Vagina (tissue), 2 donors: ENCODE results near the gene GALM. TPM values are rescaled to one million over a fixed set of nuclear protein-coding genes. Genes with fewer than 3 reads are reported as not detected.
A peak's percentile ranks its signal among the peaks of the same experiment; 100 is the strongest.

ENCODE experiments used
- DNase-seq, 2 donors: peaks; one replicate each; pipeline ENCODE4 v3.0.0-alpha.2; 2017; ENCODE audit errors: extremely low spot score in 2 of 2
- H3K27ac ChIP-seq: fragments of 200-600 bp; sonication (generic); one replicate; pipeline ENCODE4 v1.5.1; 2019
- H3K27me3 ChIP-seq: fragments of 200-600 bp; sonication (generic); one replicate; pipeline ENCODE4 v1.5.1; 2019
- H3K36me3 ChIP-seq, 2 donors: fragments of 200-600 bp; sonication (generic); one replicate each; pipeline ENCODE4 v1.5.1; 2017 to 2019
- H3K4me1 ChIP-seq: fragments of 200-600 bp; sonication (generic); one replicate; pipeline ENCODE4 v1.5.1; 2019
- H3K4me3 ChIP-seq, 2 donors: fragments of 200-600 bp; sonication (generic); 1 replicate in 1 of 2; 2 replicates in 1 of 2; pipeline ENCODE4 v1.5.1; 2016 to 2019
- H3K9me3 ChIP-seq: fragments of 200-600 bp; sonication (generic); one replicate; pipeline ENCODE4 v1.5.1; 2019
- CTCF ChIP-seq, 3 experiments: fragments of 450-650 bp in 2 of 3; fragments of 200-600 bp in 1 of 3; sonication (generic) in 1 of 3; IDR thresholded peaks; one replicate each; pipeline ENCODE4 v1.5.1; 2017 to 2019; ENCODE audit warnings: antibody characterized with exemption in 3 of 3, mild to moderate bottlenecking in 2 of 3, moderate library complexity in 2 of 3
- POLR2A ChIP-seq, 2 donors: fragments of 450-650 bp; IDR thresholded peaks; one replicate each; pipeline ENCODE4 v1.6.1; 2017; ENCODE audit warnings: antibody characterized with exemption in 2 of 2, mild to moderate bottlenecking in 2 of 2, moderate library complexity in 2 of 2
- POLR2AphosphoS5 ChIP-seq, 2 donors: sonication (generic); formaldehyde crosslinking; IDR thresholded peaks; one replicate each; pipeline ENCODE4 v1.9.0; 2017; ENCODE audit warnings: antibody characterized with exemption in 2 of 2, mild to moderate bottlenecking in 2 of 2, low read depth in 1 of 2; ENCODE audit not compliant: insufficient read depth in 1 of 2
- intact Hi-C: fragments of 100-400 bp; cut with DNase I; formaldehyde crosslinking; loops from one replicate; pipeline ENCODE4 v1.15.1; 2023
- total RNA-seq: library from RNA; depleted of rRNA; stranded (reverse); fragments of >200 nt; gene quantifications from one replicate; pipeline ENCODE4 v1.2.3, GENCODE V29; 2016

GALM gene
- total RNA-seq, 1 donor from 2014 or later = 16.9 TPM

GRCh38 chr2:38740851-38741731 lies 75.2 kb downstream of the GALM start:
- TF ChIP-seq CTCF (IDR thresholded peaks at IDR 0.05) (peak in 2 of 3 experiments; percentile 42 to 70), POLR2A (IDR thresholded peaks at IDR 0.05) (no peak), POLR2AphosphoS5 (IDR thresholded peaks at IDR 0.05; ENCODE audit: insufficient read depth in 1 of 2, low read depth in 1 of 2) (no peak)
- intact Hi-C loops = no loop called here
- Histone ChIP-seq H3K36me3 (peaks cover 0 to 30% of the 10 kb centered on the region in 2 donors), H3K4me3 (no peak overlapping the region), H3K27ac (peak overlapping the region; percentile 52), H3K9me3 (no peaks in the 10 kb centered on the region), H3K4me1 (peaks cover 13% of the 10 kb centered on the region), H3K27me3 (no peaks in the 10 kb centered on the region)
- DNase-seq = no peak

- H3K27me3 ChIP-seq = no peaks in the 10 kb centered on the region
- H3K4me1 ChIP-seq = peaks cover 32% of the 10 kb centered on the region
- TF ChIP-seq CTCF (IDR thresholded peaks at IDR 0.05) (no peak), POLR2AphosphoS5 (IDR thresholded peaks at IDR 0.05; ENCODE audit: insufficient read depth in 1 of 2, low read depth in 1 of 2) (no peak), POLR2A (IDR thresholded peaks at IDR 0.05) (no peak)
- no peak for DNase-seq
- H3K4me3 ChIP-seq = no peak overlapping the region
- peaks cover 0 to 46% of the 10 kb centered on the region in 2 donors for H3K36me3 ChIP-seq
- no peak overlapping the region for H3K27ac ChIP-seq
- no peaks in the 10 kb centered on the region for H3K9me3 ChIP-seq
- intact Hi-C loops = no loop called here
Measured at GRCh38 chr2:38742797-38743559, 77.1 kb downstream of the GALM start.

- TF ChIP-seq CTCF (IDR thresholded peaks at IDR 0.05) = no peak
- intact Hi-C loops = no loop called here
- DNase-seq = no peak
- Histone ChIP-seq H3K4me3 (no peak overlapping the region), H3K9me3 (no peaks in the 10 kb centered on the region), H3K27ac (no peak overlapping the region), H3K4me1 (peaks cover 40% of the 10 kb centered on the region), H3K36me3 (peaks cover 0 to 55% of the 10 kb centered on the region in 2 donors), H3K27me3 (no peaks in the 10 kb centered on the region)
Measured at GRCh38 chr2:38743672-38744398, 77.9 kb downstream of the GALM start.

GRCh38 chr2:38744399-38744780 lies 78.5 kb downstream of the GALM start:
- Histone ChIP-seq H3K36me3 (peaks cover 0 to 60% of the 10 kb centered on the region in 2 donors), H3K27me3 (no peaks in the 10 kb centered on the region), H3K9me3 (no peaks in the 10 kb centered on the region), H3K27ac (no peak overlapping the region), H3K4me1 (peaks cover 46% of the 10 kb centered on the region), H3K4me3 (no peak overlapping the region)
- intact Hi-C loops = no loop called here
- DNase-seq = no peak
- TF ChIP-seq CTCF (IDR thresholded peaks at IDR 0.05) (no peak), POLR2AphosphoS5 (IDR thresholded peaks at IDR 0.05; ENCODE audit: insufficient read depth in 1 of 2, low read depth in 1 of 2) (no peak), POLR2A (IDR thresholded peaks at IDR 0.05) (no peak)
